Measurements from ENCODE around the gene CR1.
A peak's percentile ranks its signal among the peaks of the same experiment; 100 is the strongest.
"Not testable (repeated sequence)": the region's sequence is repeated elsewhere in the genome, so short reads cannot be mapped to it uniquely, and the experiment has no call there.

Gene CR1

DNA sequence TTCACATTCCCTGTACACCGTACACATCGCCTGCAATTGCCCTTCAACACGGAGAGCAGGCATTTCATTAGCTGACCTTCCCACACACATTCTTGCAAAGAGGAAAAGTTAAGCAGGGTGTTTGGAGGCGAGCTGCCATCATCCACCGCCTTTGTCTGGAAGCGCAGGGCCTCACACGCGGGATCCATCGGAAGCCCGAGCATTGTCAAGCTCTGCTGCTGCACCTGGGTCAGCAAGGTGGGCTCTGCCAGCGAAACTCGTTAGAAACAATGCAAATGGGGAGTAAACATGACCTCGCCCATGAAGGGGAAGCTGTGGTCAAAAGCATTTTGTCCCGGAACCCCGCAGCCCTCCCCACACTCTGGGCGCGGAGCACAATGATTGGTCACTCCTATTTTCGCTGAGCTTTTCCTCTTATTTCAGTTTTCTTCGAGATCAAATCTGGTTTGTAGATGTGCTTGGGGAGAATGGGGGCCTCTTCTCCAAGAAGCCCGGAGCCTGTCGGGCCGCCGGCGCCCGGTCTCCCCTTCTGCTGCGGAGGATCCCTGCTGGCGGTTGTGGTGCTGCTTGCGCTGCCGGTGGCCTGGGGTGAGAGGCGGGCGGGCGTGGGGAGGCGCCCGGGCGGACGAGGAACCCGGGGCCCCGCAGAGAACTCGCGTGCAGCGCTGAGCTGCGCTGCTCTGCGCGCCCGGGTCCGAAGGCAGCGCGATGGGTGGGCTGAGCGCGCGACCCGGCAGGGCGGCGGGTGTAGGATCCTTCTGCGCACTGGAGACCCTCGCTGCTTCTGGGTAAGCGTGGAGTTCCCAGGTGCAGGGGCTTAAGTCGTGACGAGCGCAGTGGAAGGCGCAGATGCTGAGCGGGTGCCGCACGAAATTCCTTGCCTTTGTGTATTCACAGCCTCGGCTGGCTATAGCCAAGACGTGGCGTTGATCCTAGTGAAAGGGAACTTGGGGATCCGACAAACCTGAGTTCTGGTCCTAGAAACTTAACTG is at the start of gene CR1:
Gene CR1 (plus strand): TSS at position 357 of the 992 bp plus-strand sequence. CDS start 111 bp downstream, at position 468.
- no peak for DNase-seq

DNA sequence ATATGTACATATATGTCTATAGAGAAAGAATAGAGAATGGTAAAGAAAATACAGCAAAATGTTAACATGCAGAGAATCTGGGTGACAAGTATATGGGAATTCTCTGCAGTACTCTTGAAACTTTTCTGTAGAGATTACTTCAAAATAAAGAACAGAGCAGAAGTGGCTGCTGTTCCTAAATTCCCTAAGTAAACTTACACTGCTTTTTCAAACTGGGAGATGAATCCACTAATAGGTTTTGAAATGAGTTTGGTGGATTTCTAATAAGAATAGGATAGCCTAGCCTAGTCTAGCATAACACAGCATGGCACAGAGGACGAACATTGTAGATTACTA is 42.3 kb upstream of the CR1 start:
- DNase-seq: no peak

DNA sequence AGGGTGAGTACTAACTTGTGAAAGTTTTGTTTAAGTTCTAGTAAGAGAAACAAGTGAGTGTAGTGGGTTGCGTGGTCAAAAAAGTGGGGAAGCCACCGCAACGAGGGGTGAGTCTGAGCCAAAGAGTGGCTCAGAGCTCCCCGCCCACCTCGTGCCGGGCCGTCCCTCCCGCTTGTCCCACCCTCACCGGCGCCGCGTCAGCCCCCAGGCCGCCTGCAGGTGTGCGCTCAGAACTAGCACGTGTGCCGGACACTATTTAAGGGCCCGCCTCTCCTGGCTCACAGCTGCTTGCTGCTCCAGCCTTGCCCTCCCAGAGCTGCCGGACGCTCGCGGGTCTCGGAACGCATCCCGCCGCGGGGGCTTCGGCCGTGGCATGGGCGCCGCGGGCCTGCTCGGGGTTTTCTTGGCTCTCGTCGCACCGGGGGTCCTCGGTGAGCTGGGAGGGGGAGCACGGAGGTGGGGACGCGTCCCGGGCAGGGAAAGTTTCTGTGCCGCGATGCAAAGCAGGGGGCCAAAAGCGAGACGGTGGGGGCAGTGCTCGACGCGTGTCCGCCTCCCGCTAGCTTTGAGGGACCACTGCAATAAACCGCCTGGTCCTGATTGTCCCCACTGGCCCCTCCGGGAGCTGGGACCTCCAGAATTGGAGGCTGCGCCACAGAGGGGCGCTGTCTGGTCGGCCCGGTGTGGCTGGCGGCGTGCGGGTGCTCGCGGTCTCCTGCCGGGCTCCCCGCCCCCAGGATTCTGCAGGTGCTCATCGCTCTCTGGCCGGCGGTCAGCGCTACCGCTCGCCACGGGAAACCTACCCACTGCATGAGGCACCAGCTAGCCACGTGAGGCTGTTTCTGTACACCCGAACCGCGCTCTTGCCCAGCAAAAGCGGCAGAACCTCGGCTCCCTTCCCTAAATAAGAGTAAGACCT is 41.7 kb upstream of the CR1 start, which contains the start of gene CR2:
Gene CR2 (plus strand): TSS at position 283 of the 919 bp plus-strand sequence. CDS start 91 bp downstream, at position 374.
- peak; percentile 24 for DNase-seq

DNA sequence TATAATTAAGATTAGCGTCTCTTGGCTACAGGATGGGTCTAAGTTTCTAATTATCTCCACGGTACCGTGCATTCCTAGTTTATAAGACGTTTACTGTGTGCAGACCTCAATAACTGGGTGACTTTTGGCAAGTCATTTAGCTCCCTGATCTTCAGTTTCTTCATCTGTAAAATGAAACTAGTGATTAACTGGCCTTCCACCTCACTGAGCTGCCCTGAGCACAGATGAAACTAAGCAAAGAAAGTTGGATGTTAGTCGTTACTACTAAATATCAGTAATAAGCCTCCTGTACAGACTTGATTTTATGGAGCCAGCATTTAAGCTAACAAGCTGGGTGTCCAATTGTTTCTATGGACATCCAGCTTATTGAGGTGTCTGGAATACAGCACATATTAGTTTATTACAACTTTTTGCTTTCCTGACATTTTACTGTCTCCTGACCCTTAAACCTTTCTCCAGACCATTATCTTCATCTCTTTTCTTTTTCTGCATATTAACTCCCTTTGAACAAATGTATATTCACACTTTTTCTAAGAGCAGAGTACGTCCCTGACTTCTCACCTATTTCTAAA is 40.7 kb upstream of the CR1 start:
- DNase-seq: no peak

DNA sequence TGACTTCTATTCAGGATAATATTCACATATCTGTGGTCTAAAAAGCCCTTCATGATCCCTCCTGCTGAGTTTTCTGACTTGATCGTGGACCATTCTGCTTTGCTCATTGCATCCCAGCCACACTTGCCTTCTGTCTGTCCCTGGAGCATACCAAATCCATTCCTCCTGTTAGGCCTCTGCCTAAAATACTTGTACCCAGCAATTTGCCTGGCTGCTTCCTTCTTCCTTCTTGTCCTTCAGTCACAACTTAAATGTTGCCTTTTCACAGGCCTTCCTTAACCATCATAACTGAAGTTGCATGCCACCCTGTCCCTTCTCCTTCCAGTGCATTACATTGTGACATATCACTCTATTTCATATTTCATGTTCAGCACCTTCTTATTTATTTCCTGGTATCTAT is 37.5 kb upstream of the CR1 start:
- DNase-seq: no peak

DNA sequence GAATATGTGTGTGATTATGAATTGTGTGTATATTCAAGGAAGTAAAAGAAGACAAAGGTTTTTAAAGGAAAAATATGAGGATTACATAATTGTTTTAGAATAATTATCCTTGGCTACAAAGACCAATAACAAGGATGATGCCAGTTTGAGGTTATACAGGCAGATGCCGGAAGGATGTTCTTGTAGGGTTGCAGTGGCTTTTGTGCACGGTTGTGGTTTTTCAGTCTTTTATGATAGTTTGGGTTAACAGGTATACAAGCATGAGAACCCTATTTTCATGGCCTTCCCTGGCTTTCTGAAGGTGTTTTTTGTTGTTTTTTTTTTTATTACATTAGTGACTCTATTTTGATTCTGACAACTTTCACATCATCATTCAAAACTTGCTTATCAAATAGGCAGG is 36.9 kb upstream of the CR1 start:
- DNase-seq: no peak

DNA sequence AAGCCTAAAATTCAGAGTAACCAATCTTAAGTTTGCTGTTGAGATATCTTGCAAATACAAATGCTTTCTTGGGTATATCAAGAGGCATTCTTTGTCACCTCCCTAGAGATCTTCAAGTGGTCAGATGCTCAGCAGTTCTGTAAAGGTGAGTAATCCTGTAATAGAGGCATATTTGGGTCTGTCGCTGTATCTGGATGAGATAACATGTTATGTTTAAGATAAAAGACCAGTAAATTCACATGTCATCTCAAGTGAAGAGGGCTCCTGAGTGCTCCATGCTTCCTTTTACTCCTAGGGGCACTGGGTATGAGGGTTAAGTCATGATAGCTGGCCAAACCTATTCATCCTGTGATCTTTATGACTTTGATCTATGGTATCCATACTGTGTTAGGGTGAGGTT is 34.3 kb upstream of the CR1 start:
- DNase-seq: no peak

DNA sequence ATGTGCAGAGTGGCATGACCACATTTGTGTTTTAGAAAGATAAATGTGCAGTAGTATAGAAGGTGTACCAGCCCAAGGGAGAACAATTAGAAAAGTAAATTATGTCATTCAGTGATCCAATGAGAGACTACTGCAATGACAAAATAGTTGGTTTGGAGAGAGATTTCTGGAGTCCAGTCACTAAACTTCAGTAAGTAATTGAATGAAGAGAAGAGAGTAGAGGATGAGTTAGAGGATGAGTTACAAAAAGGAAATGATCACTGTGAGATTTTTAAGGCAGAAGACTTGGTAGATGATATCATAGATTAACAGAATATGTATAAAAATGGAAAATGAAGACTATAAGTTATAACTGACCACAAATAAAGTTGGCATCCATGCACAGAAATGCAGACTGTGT is 33.4 kb upstream of the CR1 start:
- no peak for DNase-seq

DNA sequence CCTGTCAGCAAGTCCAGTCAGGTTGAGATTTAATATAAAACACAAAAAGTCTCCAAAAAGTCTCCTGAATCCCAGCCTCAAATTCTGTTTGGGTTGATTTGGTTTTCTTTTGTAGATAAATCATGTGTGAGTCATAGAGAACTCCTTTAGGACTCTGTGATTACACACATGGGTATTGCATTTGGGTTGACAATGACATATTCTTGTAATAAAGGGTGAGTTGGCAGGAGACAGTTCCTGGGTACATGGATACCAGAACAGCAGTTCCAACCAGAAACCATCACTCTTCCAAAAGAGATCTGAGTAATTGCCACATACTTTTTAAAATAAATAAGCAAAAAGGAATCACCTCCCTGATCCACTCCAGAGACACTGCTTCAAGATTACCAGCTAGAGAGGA is 32.9 kb upstream of the CR1 start:
- no peak for DNase-seq

DNA sequence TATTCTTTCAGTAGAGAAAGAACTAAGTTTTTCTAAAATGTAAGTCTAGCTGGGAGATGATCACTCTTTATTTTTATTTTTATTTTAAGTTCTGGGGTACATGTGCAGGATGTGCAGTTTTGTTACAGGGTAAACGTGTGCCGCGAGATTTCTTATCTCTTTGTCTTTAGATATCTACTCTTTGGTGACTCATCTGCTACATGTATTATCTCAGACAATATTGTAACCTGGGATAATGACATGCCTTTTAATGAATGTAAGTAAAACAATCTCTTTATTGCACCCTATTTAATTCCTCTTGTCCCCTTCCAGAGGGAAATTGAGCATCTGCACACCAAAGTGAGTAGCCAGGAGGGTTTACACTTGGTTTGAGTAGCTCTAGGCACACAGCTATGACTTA is 32.4 kb upstream of the CR1 start:
- DNase-seq: no peak

DNA sequence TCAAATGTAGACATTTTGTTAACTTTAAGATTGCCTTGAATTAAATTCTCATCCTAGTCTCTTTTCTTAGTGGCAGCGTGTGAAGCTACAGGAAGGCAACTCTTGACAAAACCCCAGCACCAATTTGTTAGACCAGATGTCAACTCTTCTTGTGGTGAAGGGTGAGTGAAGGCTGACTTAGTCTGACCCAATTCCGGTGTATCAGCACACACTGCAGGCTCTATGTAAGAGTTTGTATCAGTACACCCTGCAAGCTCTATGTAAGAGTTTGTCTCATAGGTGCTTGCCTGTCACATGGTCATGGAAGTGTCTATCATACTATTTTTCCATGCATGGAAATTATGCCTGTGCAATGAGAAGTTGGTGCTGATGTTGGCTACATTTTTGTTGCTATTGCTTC is 25.0 kb upstream of the CR1 start:
- DNase-seq: no peak

DNA sequence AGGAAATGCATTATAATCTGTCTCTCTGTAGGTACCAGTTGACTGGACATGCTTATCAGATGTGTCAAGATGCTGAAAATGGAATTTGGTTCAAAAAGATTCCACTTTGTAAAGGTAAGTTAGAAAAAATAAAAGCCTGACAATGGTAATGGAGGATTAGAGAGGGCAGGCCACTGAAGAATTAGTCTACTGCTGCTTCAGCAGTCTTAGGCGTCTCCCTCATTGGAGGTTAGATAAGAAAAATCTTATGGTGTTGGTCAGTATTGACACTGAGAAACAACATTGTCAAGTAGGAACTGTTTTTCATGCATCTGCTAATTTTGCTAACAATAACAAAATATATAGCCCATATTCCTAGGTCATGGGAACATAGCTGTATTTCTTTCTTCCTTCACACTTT is 21.7 kb upstream of the CR1 start:
- no peak for DNase-seq

DNA sequence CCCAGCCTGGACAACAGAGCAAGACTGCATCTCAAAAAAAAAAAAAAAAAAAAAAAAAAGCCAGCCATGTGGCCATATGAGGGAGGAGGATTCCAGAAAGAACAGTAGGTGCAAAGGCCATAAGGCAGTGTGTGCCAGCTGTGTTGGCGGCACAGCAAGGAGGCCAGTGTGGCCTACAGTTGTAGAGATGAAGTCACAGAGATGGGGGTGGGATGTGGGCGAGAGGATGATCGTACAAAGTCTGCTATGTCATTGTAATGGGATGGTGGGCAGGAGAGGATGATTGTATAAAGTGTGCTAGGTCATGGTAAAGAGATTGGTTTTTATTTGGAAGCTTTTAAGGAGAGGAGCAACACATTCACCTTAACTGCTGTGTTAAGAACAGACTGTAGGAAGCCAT is 9.8 kb upstream of the CR1 start:
- DNase-seq: no peak

DNA sequence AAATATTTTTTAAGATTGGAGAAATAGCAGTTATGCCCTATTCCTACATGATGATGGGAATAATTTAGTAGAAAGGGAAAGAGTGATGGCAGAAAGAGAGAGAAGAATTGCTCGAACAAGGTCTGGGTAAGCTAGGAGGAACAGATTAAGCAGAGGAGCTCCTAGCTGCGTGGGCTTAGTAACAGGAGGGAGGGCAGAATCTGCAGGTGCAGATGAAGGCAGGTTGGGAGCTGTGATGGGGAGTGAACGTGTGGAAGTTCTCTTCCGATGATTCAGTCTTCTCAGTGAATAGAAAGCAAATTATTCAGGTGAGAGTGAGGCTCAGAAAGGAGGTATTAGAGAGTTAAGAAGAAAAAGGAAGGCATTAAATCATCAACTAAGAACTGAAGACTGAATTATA is 8.3 kb upstream of the CR1 start:
- DNase-seq: no peak

DNA sequence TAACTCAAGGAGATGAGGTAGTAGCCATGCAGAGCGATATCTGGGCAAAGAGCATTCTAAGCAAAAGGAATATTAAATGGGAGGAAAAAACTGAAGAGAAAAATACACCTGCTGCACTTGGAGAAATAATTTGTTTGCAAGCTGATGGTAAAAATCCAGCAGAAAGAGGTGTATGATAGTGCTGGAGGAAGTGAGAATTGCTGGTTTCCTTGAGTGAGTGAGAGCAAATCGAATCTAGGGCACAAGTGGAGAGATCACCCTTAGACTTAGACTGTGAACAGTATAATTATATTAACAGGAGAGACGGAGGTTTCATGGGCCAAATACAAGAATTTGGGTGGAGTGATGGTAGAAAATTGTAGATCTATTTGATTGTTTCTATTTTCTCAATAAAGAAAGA is 2.7 kb upstream of the CR1 start:
- no peak for DNase-seq

DNA sequence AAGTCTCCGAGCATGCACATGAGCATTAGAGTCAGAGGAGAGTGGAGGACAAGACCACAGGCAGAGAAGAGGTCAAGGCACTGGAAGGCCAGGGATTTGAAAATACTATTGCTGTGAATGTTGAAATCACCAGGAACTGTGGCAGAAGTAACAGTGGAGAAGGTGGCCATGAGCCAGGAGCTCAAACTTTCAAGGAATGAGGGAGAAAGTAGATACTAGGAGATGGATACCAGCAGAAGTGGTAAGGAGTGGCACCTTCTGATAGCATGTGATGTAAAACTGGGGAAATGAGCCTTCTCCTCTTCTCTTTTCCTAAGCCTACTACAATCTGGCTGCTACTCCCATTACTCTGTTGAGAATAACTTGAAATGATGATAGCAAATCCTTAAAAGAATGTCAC is 1.8 kb upstream of the CR1 start:
- DNase-seq: no peak

DNA sequence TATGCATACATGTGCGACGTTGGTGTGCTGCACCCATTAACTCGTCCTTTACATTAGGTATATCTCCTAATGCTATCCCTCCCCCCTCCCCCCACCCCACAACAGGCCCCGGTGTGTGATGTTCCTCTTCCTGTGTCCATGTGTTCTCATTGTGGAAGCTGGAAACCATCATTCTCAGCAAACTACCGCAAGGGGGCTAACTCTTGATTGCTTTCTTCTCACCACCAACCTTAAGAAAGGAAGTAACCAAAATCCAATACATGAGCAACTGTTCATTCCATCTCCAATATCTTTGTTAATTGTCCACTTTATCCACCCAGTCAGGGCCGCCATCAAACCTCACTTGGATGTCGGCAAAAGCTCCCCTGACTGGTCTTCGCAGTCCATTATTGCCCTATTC is 676 bp upstream of the CR1 start:
- DNase-seq: not testable (repeated sequence)

DNA sequence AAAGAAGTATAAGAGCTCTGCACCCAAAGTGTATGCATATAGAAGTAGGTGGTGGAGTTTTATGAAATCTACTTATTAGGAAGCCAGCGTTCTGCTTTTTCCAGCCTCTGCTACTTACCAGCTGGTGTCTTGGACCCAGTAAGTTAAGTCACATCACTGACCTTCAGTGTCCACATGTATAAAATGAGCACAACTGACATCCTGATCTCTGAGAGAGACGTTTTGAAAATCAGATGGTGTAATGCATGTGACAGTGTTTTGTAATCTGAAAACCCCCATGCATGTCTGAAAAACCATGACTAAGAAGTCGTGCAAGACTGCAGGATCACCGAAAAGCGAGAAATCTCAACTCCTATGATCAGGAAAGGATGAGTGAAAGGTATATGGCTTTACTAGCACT is 2.0 kb downstream of the CR1 start:
- no peak for DNase-seq

DNA sequence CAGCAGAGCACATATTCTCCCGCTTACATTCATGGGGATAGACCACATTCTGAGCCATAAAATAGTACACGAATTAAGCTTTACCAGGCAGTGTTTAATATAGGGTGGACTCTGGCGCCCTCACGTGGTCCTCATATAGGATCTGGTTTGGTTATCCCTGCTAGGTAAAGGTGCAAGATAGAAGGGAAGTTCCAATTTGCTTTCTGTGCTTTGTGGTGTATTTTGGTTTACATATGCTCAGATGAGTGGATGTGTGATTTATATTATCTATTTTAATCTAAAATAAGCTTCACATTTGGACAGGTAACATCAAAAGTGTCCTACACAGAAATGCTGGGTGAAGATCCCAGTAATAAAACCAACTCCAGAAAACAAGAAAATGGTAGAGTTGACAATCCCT is 3.6 kb downstream of the CR1 start:
- DNase-seq: peak; percentile 43

DNA sequence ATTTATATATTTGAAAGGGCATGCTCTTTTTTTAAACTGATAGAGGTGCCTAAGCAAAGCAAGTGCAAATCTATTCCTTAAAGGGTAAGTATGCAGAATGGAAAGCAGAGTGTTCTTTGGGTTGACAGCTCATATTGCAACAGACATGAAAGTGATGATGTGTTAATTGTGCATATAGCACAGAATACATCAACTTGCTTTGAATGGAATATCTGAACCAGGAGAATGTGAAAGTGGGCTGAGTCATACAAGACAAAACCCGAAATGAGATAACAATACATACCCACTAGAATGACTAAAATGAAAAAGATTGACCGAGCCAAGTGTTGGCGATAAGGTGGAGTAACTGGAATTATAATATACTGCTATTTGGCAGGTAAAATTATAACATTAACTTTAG is 4.3 kb downstream of the CR1 start:
- no peak for DNase-seq

DNA sequence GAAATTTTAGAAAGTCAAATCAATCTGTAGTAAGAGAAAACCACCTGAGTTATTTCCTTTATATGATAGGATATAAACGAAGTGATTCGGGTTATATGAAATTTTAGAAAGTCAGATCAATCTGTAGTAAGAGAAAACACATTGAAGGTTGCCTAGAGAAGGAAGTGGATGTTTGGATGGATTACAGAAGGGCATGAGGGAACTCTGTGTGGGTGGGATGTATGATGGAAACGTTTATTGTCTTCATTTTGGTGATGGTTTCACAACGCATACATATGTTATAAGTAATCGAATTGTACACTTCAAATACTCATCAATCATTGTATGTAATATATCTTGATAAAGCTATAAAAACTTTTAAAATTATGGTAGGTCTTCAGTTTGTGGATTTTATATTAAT is 5.1 kb downstream of the CR1 start:
- DNase-seq: no peak

DNA sequence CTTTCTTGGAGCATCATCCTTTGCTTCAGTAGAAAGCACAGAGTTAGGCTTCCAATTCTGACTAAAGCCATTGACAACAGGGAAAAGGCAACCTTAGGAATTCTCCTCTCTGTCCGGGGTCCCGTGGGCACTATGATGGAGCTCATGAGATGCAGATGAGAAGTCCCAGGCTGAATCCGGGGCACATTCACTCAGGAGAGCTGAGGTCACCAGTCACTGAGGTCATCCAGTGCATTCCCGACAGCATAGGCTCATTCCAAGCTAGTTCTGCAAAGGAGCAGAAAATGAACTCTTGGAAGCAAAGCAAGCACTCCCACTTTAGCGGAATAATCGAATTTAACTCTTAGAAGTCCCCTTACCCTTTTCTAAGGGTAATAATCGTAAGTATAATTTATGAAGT is 6.8 kb downstream of the CR1 start:
- no peak for DNase-seq

DNA sequence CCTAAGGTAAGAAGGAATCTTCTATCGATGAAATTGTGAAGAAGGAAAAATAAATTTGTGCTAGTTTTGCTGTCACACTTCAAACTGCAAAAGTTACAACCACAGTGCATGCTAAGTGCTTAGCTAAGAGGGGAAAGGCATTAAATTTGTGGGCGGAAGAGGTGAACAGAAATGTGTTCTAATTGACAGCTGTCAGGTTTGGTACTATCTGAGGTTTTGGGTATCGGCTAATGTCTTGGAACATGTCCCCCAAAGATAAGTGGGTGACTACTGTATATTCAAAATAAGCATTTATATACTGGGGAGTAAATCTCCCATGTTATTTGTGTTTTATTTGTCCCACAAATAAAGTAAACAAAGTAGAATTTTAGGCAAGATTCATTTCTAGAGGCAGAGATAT is 8.0 kb downstream of the CR1 start:
- DNase-seq: no peak

DNA sequence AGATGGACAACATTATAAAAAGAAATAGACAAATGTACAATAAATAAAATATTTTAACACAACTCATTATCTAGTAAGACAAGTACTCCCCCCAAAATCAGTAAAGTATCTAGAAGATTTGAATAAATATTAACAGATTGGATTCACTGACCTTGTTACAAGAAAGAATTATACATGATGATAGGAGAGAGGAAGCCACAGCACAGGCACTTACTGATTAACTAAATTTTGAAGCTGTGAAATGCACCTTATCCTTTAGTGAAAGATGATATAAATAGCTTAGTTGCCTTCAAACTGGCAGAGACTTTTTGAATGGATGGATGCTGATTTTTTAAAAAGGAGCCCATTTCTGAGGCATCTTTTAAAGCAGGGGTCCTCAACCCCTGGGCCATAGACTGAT is 8.5 kb downstream of the CR1 start:
- no peak for DNase-seq

All from NCI-H2029 (cell line).